Measurements from ENCODE around the gene BMERB1.
A peak's percentile ranks its signal among the peaks of the same experiment; 100 is the strongest.
"Not testable (repeated sequence)": the region's sequence is repeated elsewhere in the genome, so short reads cannot be mapped to it uniquely, and the experiment has no call there.

The BMERB1 gene

GRCh38 chr16:15434425-15435215, at the start of gene BMERB1:
Gene BMERB1, plus strand, starts transcription at chr16:15434588. Its CDS starts 66 bp downstream, at chr16:15434654.
- TF ChIP-seq CTCF (IDR thresholded peaks at IDR 0.05; ENCODE audit: low read length, missing control alignments), result no peak
- peak; percentile 77 for DNase-seq (ENCODE audit: low read depth)
- H3K4me3 ChIP-seq (replicated peaks; ENCODE audit: low read depth, low read length), result peak within 1 kb of the TSS; percentile 81

GRCh38 chr16:15388060-15388459, 46.3 kb upstream of the BMERB1 start:
- not testable (repeated sequence) for H3K4me3 ChIP-seq (replicated peaks; ENCODE audit: low read depth, low read length); DNase-seq (ENCODE audit: low read depth)

GRCh38 chr16:15389916-15390315, 44.5 kb upstream of the BMERB1 start:
- H3K4me3 ChIP-seq (replicated peaks; ENCODE audit: low read depth, low read length); DNase-seq (ENCODE audit: low read depth): not testable (repeated sequence)

GRCh38 chr16:15393025-15393424, 41.4 kb upstream of the BMERB1 start:
- H3K4me3 ChIP-seq (replicated peaks; ENCODE audit: low read depth, low read length); DNase-seq (ENCODE audit: low read depth): not testable (repeated sequence)

GRCh38 chr16:15395631-15396508, 38.5 kb upstream of the BMERB1 start, which contains the start of gene MPV17L:
Gene MPV17L, plus strand, starts transcription at chr16:15395754. Its CDS starts 144 bp downstream, at chr16:15395898.
- H3K4me3 ChIP-seq (replicated peaks; ENCODE audit: low read depth, low read length), result peak within 1 kb of the TSS; percentile 29
- DNase-seq (ENCODE audit: low read depth), result peak; percentile 8

GRCh38 chr16:15396509-15396829, 37.9 kb upstream of the BMERB1 start:
- H3K4me3 ChIP-seq (replicated peaks; ENCODE audit: low read depth, low read length); DNase-seq (ENCODE audit: low read depth): not testable (repeated sequence)

- no peak for DNase-seq (ENCODE audit: low read depth)
- H3K4me3 ChIP-seq (replicated peaks; ENCODE audit: low read depth, low read length), result no peak overlapping the region
- TF ChIP-seq CTCF (IDR thresholded peaks at IDR 0.05; ENCODE audit: low read length, missing control alignments), result no peak
These were observed 37.3 kb upstream of the BMERB1 start for GRCh38 chr16:15396948-15397594.

GRCh38 chr16:15398618-15399316, 35.6 kb upstream of the BMERB1 start:
- no peak for DNase-seq (ENCODE audit: low read depth)
- no peak for TF ChIP-seq CTCF (IDR thresholded peaks at IDR 0.05; ENCODE audit: low read length, missing control alignments)
- H3K4me3 ChIP-seq (replicated peaks; ENCODE audit: low read depth, low read length), result no peak overlapping the region

- H3K4me3 ChIP-seq (replicated peaks; ENCODE audit: low read depth, low read length), result no peak overlapping the region
- TF ChIP-seq CTCF (IDR thresholded peaks at IDR 0.05; ENCODE audit: low read length, missing control alignments), result no peak
- no peak for DNase-seq (ENCODE audit: low read depth)
These were observed 35.1 kb upstream of the BMERB1 start for GRCh38 chr16:15399317-15399716.

- not testable (repeated sequence) for DNase-seq (ENCODE audit: low read depth); H3K4me3 ChIP-seq (replicated peaks; ENCODE audit: low read depth, low read length)
These were observed 34.1 kb upstream of the BMERB1 start for GRCh38 chr16:15400314-15400713.
